ENCODE measurements around the gene MSI1. TPM values are rescaled to one million over a fixed set of nuclear protein-coding genes. Genes with fewer than 3 reads are reported as not detected.

Gene MSI1
- total RNA-seq, 1 experiment from 2014 or later: 3.6 TPM

DNA sequence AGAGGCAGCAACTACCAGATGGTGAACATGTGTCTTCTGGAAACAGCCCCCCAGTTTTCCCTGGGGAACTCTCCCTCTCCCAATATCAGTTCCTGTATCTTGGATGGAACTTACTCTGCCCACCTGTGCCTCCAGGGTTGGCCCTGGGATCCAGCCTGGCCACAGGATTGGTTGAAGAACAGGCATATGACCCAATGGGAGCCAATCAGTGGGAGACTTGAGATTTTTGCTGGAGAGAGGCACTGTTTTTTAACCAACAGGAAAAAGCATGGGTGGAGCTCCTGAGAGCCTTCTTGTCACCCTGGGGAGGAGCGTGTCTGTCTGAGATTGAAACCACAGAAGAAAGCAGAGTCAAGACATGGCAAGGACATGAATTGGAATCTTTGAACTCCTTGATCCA lies 35.3 kb upstream of the MSI1 start:
- DNase-seq (ENCODE audit: low spot score): peak; percentile 22
- no peaks in the 10 kb centered on the region for H3K4me1 ChIP-seq (ENCODE audit: insufficient read depth, low read length, poor library complexity, severe bottlenecking)
- no peaks in the 10 kb centered on the region for H3K9me3 ChIP-seq (ENCODE audit: low read depth, low read length, poor library complexity, severe bottlenecking)
- no peaks in the 10 kb centered on the region for H3K27me3 ChIP-seq (replicated peaks; ENCODE audit: insufficient read depth, low read depth, low read length, poor library complexity)
- H3K4me3 ChIP-seq (ENCODE audit: low read depth, low read length, poor library complexity, severe bottlenecking): no peak overlapping the region
- intact Hi-C loops (cut with micrococcal nuclease; ENCODE audit: unreplicated experiment): no loop called here
- CTCF ChIA-PET: no interaction called here
- no peaks in the 10 kb centered on the region for H3K36me3 ChIP-seq (ENCODE audit: insufficient read depth, low read length, poor library complexity, severe bottlenecking)
- BruUV-seq (replicated peaks): no TSS peak
- no peak for TF ChIP-seq EZH2 (IDR thresholded peaks at IDR 0.05; ENCODE audit: borderline replicate concordance, low read depth, low read length, poor library complexity, severe bottlenecking)
- TF ChIP-seq, protein P1, sequence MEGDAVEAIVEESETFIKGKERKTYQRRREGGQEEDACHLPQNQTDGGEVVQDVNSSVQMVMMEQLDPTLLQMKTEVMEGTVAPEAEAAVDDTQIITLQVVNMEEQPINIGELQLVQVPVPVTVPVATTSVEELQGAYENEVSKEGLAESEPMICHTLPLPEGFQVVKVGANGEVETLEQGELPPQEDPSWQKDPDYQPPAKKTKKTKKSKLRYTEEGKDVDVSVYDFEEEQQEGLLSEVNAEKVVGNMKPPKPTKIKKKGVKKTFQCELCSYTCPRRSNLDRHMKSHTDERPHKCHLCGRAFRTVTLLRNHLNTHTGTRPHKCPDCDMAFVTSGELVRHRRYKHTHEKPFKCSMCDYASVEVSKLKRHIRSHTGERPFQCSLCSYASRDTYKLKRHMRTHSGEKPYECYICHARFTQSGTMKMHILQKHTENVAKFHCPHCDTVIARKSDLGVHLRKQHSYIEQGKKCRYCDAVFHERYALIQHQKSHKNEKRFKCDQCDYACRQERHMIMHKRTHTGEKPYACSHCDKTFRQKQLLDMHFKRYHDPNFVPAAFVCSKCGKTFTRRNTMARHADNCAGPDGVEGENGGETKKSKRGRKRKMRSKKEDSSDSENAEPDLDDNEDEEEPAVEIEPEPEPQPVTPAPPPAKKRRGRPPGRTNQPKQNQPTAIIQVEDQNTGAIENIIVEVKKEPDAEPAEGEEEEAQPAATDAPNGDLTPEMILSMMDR (conservative IDR thresholded peaks at IDR 0.05; ENCODE audit: low read depth, low read length): no peak
- POLR2A ChIA-PET (ENCODE audit: low non-redundant PET): no interaction called here
- no peak overlapping the region for H3K27ac ChIP-seq (ENCODE audit: low read depth, low read length, poor library complexity, severe bottlenecking)

DNA sequence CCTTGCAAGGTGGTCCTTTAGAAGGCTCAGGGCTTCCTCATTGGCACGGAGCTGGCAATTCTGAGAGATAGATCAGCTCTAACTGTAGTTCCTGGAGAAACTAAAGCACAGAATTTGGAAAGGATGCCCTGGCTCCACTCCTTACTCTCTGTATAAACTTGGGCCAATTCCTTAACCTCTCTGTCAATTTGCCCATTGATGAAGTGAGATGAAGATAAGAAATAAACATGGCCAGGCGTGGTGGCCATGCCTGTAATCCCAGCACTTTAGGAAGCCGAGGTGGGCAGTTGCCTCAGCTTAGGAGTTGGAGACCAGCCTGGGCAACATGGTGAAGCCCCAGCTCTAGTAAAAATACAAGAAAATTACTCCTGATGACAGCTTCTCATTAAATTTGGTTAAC lies 34.9 kb upstream of the MSI1 start:
- no peaks in the 10 kb centered on the region for H3K36me3 ChIP-seq (ENCODE audit: insufficient read depth, low read length, poor library complexity, severe bottlenecking)
- no peak overlapping the region for H3K4me3 ChIP-seq (ENCODE audit: low read depth, low read length, poor library complexity, severe bottlenecking)
- H3K27ac ChIP-seq (ENCODE audit: low read depth, low read length, poor library complexity, severe bottlenecking): no peak overlapping the region
- ChIA-PET POLR2A (ENCODE audit: low non-redundant PET) (no interaction called here), CTCF (no interaction called here)
- intact Hi-C loops (cut with micrococcal nuclease; ENCODE audit: unreplicated experiment): no loop called here
- BruUV-seq (replicated peaks): no TSS peak
- H3K9me3 ChIP-seq (ENCODE audit: low read depth, low read length, poor library complexity, severe bottlenecking): no peaks in the 10 kb centered on the region
- TF ChIP-seq, protein P1 (conservative IDR thresholded peaks at IDR 0.05; ENCODE audit: low read depth, low read length): no peak
- TF ChIP-seq EZH2 (IDR thresholded peaks at IDR 0.05; ENCODE audit: borderline replicate concordance, low read depth, low read length, poor library complexity, severe bottlenecking): no peak
- DNase-seq (ENCODE audit: low spot score): no peak
- H3K4me1 ChIP-seq (ENCODE audit: insufficient read depth, low read length, poor library complexity, severe bottlenecking): no peaks in the 10 kb centered on the region
- no peaks in the 10 kb centered on the region for H3K27me3 ChIP-seq (replicated peaks; ENCODE audit: insufficient read depth, low read depth, low read length, poor library complexity)

DNA sequence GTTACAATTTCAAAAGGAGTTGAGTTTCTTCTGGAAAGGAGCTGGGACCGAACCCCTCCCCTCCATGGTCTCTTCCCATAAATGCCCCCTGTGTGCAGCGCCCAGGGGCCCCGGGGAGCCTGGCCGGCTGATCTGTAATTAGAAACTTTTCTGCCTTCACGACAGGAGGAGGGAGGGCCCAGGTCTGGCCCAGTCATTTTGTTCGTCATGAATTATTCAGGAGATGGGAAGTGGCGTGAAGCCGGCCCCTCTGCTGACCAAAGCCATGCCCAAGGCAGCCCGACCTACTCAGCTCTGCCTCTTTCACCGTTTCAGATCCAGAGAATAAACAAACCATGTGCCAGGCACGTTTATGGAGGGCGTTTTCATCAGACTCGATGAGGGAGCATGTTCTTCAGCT lies 33.3 kb upstream of the MSI1 start:
- POLR2A ChIA-PET (ENCODE audit: low non-redundant PET): no interaction called here
- Histone ChIP-seq H3K4me1 (ENCODE audit: insufficient read depth, low read length, poor library complexity, severe bottlenecking) (no peaks in the 10 kb centered on the region), H3K4me3 (ENCODE audit: low read depth, low read length, poor library complexity, severe bottlenecking) (no peak overlapping the region), H3K27me3 (replicated peaks; ENCODE audit: insufficient read depth, low read depth, low read length, poor library complexity) (no peaks in the 10 kb centered on the region), H3K27ac (ENCODE audit: low read depth, low read length, poor library complexity, severe bottlenecking) (no peak overlapping the region), H3K36me3 (ENCODE audit: insufficient read depth, low read length, poor library complexity, severe bottlenecking) (no peaks in the 10 kb centered on the region), H3K9me3 (ENCODE audit: low read depth, low read length, poor library complexity, severe bottlenecking) (no peaks in the 10 kb centered on the region)
- no peak for DNase-seq (ENCODE audit: low spot score)
- TF ChIP-seq, protein P1 (conservative IDR thresholded peaks at IDR 0.05; ENCODE audit: low read depth, low read length): no peak
- no peak for TF ChIP-seq EZH2 (IDR thresholded peaks at IDR 0.05; ENCODE audit: borderline replicate concordance, low read depth, low read length, poor library complexity, severe bottlenecking)
- intact Hi-C loops (cut with micrococcal nuclease; ENCODE audit: unreplicated experiment): no loop called here
- CTCF ChIA-PET: no interaction called here
- BruUV-seq (replicated peaks): no TSS peak
